Activated naive CD4-positive, alpha-beta T cell treated with anti-CD3 and anti-CD28 coated beads for 36 hours (primary cell): ENCODE measurements around the gene SLAMF8. TPM values are rescaled to one million over a fixed set of nuclear protein-coding genes. Genes with fewer than 3 reads are reported as not detected.
A peak's percentile ranks its signal among the peaks of the same experiment; 100 is the strongest.

Source experiments
- CTCF ChIA-PET: fragments of 350-600 bp; sonication (Branson Sonifier 250); formaldehyde crosslinking; loops from one replicate; lab custom pipeline; 2021; ENCODE audit warnings: antibody characterized with exemption; lab: Charles Lee
- DNase-seq: peaks from one replicate; pipeline ENCODE4 v3.0.0-alpha.2; 2020
- H3K27ac Mint-ChIP-seq: one replicate; pipeline ENCODE4 v1.8.0; 2021; ENCODE audit warnings: mild to moderate bottlenecking, mixed read lengths
- H3K27me3 Mint-ChIP-seq: one replicate; pipeline ENCODE4 v1.8.0; 2021; ENCODE audit warnings: low read depth, mixed read lengths
- H3K36me3 Mint-ChIP-seq: one replicate; pipeline ENCODE4 v1.8.0; 2021; ENCODE audit warnings: low read depth, mixed read lengths
- H3K4me1 Mint-ChIP-seq: one replicate; pipeline ENCODE4 v1.8.0; 2021; ENCODE audit warnings: low read depth, mixed read lengths
- H3K4me3 Mint-ChIP-seq: one replicate; pipeline ENCODE4 v1.8.0; 2021; ENCODE audit warnings: mild to moderate bottlenecking, moderate library complexity, mixed read lengths
- H3K9me3 Mint-ChIP-seq: one replicate; pipeline ENCODE4 v1.8.0; 2021; ENCODE audit warnings: mixed read lengths
- intact Hi-C: fragments of 100-400 bp; cut with micrococcal nuclease; formaldehyde crosslinking; loops from one replicate; pipeline ENCODE4 v1.15.1; 2023
- total RNA-seq, 2 experiments: library from RNA; stranded (reverse); gene quantifications; one replicate each; pipeline ENCODE4 v1.2.3, GENCODE V29; 2021

The SLAMF8 gene
- under 1 TPM in 1 of 2 experiments, not detected in 1; 0.19 TPM for total RNA-seq

DNA sequence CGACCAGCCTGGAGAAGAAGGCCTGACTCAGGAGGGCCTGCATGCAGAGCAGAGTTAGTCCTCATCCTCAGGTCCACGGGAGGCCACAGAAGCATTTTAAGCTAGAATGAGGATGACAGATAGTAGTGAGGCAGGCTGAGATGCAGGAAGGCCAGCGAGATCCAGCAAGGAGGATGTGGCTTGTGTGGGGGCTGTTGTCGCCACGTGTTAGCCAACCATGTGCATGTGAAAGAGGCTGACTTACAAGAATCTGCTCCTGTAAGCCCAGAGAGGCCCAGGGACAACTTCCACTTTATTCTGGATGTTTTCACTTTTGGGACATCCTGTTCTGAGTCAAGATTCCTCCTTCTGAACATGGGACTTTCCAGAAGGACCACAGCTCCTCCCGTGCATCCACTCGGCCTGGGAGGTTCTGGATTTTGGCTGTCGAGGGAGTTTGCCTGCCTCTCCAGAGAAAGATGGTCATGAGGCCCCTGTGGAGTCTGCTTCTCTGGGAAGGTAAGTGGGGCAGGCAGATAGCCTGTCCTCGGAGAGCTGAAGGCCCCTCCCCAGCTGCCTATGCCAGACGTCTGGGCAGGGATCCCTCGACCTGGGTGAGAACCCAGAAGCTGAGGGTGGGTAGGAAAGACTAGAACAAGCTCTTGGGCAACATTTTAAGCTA, at the start of gene SLAMF8:
TSS of gene SLAMF8 (plus strand) at position 433 of the 661 bp plus-strand sequence. CDS start at position 459, 26 bp downstream.
- H3K27ac Mint-ChIP-seq = peak within 1 kb of the TSS; percentile 48
- no peaks in the 10 kb centered on the region for H3K27me3 Mint-ChIP-seq
- peak; percentile 76 for DNase-seq
- peaks cover 34% of the 10 kb centered on the region for H3K4me1 Mint-ChIP-seq
- no peak within 1 kb of the TSS for H3K4me3 Mint-ChIP-seq
- H3K36me3 Mint-ChIP-seq = no peaks in the 10 kb centered on the region
- CTCF ChIA-PET = interaction anchor here (1.3 to 1.9 kb wide), 2 partner anchors 28 to 65 kb away, joined by 6 to 8 read pairs; no protein-coding TSS in a partner anchor
- no peaks in the 10 kb centered on the region for H3K9me3 Mint-ChIP-seq
- intact Hi-C loops = loop anchor here (5.0 kb wide), 1 partner anchor 44 kb away; the partner anchor contains the start of gene DUSP23

DNA sequence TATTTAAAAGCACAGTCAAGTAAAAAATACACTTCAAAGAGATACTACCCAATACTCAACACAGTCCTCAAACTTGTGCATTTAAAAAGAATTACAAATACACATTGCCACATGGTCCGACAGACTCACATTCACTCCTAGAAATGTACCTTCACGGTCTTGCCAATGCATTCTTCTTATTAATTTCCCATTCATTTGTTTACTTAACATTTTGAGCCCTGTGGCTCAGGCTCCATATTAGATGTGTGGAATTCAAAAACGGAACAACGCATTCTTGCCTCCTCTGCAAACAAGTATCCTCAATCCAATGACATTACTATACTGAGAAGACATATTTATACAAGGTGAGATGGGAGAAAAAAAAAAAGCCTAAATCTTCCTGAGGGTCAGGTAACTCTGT, 48.4 kb upstream of the SLAMF8 start:
- intact Hi-C loops = no loop called here
- Mint-ChIP-seq H3K36me3 (no peaks in the 10 kb centered on the region), H3K27ac (no peak overlapping the region), H3K9me3 (no peaks in the 10 kb centered on the region), H3K4me1 (peaks cover 7% of the 10 kb centered on the region), H3K4me3 (no peak overlapping the region), H3K27me3 (no peaks in the 10 kb centered on the region)
- CTCF ChIA-PET = interaction anchor here (1.3 to 4.8 kb wide), 3 partner anchors 12 to 114 kb away, joined by 4 to 16 read pairs (median 4); no protein-coding TSS in a partner anchor
- DNase-seq = no peak

DNA sequence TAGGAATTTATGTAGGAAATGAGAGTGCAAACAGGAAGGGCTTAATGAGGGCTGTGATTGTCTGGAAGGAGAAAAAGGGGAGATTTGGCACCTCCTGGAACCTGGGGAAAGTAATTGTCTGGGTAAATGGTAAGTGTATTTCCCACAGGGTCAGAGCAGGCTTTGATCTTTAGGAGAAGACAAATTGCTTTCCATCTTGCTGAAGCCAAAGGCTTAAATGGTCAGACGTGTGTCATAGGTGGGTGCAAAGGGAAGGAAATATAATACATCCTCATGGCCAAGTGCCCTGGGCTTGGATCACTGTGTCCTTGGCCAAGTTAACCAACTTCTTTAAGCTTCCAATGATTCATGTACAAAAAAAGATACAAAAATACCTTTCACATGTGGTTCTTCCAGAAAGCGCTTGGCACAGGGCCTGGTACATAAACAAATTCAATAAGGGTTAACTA, 47.2 kb upstream of the SLAMF8 start:
- Mint-ChIP-seq H3K9me3 (no peaks in the 10 kb centered on the region), H3K4me3 (no peak overlapping the region), H3K27me3 (no peaks in the 10 kb centered on the region), H3K36me3 (no peaks in the 10 kb centered on the region), H3K27ac (no peak overlapping the region), H3K4me1 (peaks cover 7% of the 10 kb centered on the region)
- DNase-seq = no peak
- CTCF ChIA-PET = interaction anchor here (4.8 kb wide), 1 partner anchor 113 kb away, joined by 16 read pairs; no protein-coding TSS in a partner anchor
- intact Hi-C loops = no loop called here

DNA sequence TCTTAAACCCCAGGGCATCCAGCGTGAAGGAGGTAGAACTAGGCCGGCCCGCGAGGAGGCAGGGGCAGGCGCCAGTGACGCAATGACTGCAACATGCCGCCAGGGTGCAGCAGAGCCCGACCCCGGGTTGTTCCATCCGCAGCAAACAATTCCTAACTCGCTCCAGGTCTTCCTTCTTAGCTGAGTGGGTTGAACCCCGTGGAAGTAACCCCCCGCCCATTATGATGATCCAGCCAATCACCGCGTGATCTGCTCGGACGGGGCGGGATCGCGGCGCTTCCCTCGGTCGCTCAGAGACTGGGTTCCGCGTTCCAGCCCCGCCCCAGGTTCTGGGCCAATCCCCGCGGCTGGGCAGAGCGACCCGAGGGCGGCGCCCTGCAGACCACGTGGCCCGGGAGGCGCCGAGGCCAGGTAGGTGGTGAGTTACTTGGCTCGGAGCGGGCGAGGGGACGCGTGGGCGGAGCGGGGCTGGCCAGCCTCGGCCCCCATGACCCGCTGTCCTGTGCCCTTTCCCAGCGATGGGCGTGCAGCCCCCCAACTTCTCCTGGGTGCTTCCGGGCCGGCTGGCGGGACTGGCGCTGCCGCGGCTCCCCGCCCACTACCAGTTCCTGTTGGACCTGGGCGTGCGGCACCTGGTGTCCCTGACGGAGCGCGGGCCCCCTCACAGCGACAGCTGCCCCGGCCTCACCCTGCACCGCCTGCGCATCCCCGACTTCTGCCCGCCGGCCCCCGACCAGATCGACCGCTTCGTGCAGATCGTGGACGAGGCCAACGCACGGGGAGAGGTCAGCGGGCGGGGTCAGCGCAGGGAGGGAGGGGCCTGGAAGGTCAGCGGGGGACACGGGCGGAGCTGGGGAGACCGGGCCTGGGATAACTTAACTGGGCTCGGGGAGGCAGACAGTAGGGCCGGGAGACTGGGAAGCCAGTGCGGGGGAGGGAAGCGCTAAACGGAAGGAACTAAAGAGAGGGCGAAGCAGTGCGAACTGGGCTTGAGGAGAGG, 45.8 kb upstream of the SLAMF8 start, which contains the start of gene DUSP23:
TSS of gene DUSP23 (plus strand) at position 380 of the 1,000 bp plus-strand sequence. CDS start at position 519, 139 bp downstream.
- intact Hi-C loops = loop anchor here (1.0 to 10.0 kb wide), 9 partner anchors 18 to 646 kb away; partner anchors contain the start of genes SLAMF8 and TAGLN2
- H3K27me3 Mint-ChIP-seq = no peaks in the 10 kb centered on the region
- H3K27ac Mint-ChIP-seq = no peak within 1 kb of the TSS
- no peaks in the 10 kb centered on the region for H3K9me3 Mint-ChIP-seq
- no peaks in the 10 kb centered on the region for H3K36me3 Mint-ChIP-seq
- peaks cover 7% of the 10 kb centered on the region for H3K4me1 Mint-ChIP-seq
- CTCF ChIA-PET = interaction anchor here (0.6 to 4.0 kb wide), 10 partner anchors 9 to 227 kb away, joined by 3 to 27 read pairs (median 4); no protein-coding TSS in a partner anchor
- peak; percentile 96 for DNase-seq
- H3K4me3 Mint-ChIP-seq = peak within 1 kb of the TSS; percentile 73

DNA sequence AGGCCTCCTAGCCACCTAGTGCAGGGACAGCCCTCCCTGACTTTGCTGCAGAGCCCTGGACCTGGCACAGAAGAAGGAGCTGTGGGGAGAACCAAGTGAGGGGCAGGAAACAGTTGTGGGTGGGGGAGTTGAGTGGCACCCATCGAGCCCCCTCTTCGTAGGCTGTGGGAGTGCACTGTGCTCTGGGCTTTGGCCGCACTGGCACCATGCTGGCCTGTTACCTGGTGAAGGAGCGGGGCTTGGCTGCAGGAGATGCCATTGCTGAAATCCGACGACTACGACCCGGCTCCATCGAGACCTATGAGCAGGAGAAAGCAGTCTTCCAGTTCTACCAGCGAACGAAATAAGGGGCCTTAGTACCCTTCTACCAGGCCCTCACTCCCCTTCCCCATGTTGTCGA, 44.7 kb upstream of the SLAMF8 start:
- H3K4me1 Mint-ChIP-seq = peaks cover 7% of the 10 kb centered on the region
- H3K27ac Mint-ChIP-seq = no peak overlapping the region
- intact Hi-C loops = loop anchor here (2.0 to 10.0 kb wide), 3 partner anchors 45 to 647 kb away; partner anchors contain the start of gene SLAMF8

DNA sequence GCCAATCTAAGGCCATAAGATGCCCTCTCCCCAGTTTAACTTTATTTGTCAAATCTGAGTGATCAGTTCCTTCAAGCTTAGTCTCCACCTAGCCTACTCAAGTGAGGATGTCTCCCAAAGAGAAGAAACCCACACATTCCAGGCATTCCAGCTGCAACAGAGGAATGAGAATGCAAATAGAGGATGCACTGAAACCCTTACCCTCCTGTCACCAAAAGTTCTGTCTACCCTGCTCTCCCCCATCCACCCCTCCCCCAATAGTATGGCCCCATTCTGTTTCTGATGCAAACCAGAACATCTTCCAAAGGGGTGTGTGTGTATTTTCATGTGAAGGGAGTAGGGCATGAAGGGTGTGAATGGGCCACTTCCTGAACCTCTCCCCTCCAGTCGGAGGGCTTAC, 42.9 kb upstream of the SLAMF8 start:
- intact Hi-C loops = loop anchor here (5.0 to 10.0 kb wide), 2 partner anchors 44 to 649 kb away; partner anchors contain the start of gene SLAMF8
- Mint-ChIP-seq H3K27ac (no peak overlapping the region), H3K36me3 (no peaks in the 10 kb centered on the region), H3K4me1 (peaks cover 7% of the 10 kb centered on the region), H3K4me3 (no peak overlapping the region), H3K27me3 (no peaks in the 10 kb centered on the region), H3K9me3 (no peaks in the 10 kb centered on the region)
- DNase-seq = no peak
- CTCF ChIA-PET = interaction anchor here (1.0 to 4.0 kb wide), 3 partner anchors 15 to 108 kb away, joined by 3 to 27 read pairs (median 3); no protein-coding TSS in a partner anchor

More for the DNA sequence above, 44.7 kb upstream of the SLAMF8 start:
- Mint-ChIP-seq H3K27me3 (no peaks in the 10 kb centered on the region), H3K36me3 (no peaks in the 10 kb centered on the region), H3K4me3 (peak overlapping the region; percentile 73), H3K9me3 (no peaks in the 10 kb centered on the region)
- no peak for DNase-seq
- CTCF ChIA-PET = interaction anchor here (1.0 to 4.0 kb wide), 7 partner anchors 8 to 226 kb away, joined by 3 to 27 read pairs (median 6); no protein-coding TSS in a partner anchor

DNA sequence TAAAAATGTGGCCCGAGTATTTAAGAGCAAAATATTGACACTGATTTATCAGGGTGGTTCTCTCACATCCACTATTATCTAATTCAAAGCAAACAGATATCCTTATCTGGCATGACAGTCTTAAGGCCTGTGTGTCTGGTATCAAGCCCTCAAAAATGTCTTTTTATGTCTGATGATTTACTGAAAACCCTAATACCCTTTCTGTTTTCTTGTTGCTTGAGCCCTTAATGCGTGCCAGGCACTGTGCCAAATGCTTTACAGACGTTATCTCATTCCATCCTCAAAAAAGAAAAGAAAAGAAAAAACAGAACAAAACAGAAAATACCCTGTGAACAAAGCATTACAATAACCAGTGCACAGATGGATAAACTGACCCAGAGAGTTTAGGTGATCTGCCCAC, 40.2 kb upstream of the SLAMF8 start:
- no peak for DNase-seq
- Mint-ChIP-seq H3K36me3 (no peaks in the 10 kb centered on the region), H3K9me3 (no peaks in the 10 kb centered on the region), H3K27me3 (no peaks in the 10 kb centered on the region), H3K4me1 (peaks cover under 1% of the 10 kb centered on the region), H3K27ac (no peak overlapping the region), H3K4me3 (no peak overlapping the region)
- intact Hi-C loops = loop anchor here (10.0 kb wide), 1 partner anchor 652 kb away; no protein-coding TSS in a partner anchor
- CTCF ChIA-PET = interaction anchor here (4.9 kb wide), 1 partner anchor 12 kb away, joined by 27 read pairs; no protein-coding TSS in a partner anchor

DNA sequence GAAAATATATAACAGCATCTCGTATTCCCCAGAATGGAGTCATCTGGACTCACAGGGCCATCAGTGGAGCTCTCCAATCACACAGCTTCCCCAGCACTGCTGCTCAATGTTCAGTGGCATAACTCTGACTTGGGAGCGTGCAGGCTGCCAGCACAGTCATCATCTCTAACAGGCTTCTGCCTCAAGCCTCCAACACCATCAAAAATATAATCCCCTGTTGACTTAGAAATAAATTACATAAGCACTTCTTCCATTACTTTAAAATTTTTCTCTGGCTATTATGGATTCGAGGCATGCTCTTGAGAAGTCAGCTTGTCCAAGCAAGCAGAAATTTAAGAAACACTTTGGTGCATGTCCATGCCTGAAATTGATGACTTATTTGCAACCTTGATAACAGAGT, 39.7 kb upstream of the SLAMF8 start:
- DNase-seq = no peak
- no peak overlapping the region for H3K27ac Mint-ChIP-seq
- CTCF ChIA-PET = interaction anchor here (0.6 to 4.9 kb wide), 2 partner anchors 12 to 219 kb away, joined by 6 to 27 read pairs; no protein-coding TSS in a partner anchor
- H3K27me3 Mint-ChIP-seq = no peaks in the 10 kb centered on the region
- intact Hi-C loops = loop anchor here (10.0 kb wide), 1 partner anchor 652 kb away; no protein-coding TSS in a partner anchor
- H3K4me1 Mint-ChIP-seq = no peaks in the 10 kb centered on the region
- H3K36me3 Mint-ChIP-seq = no peaks in the 10 kb centered on the region
- no peak overlapping the region for H3K4me3 Mint-ChIP-seq
- H3K9me3 Mint-ChIP-seq = no peaks in the 10 kb centered on the region

DNA sequence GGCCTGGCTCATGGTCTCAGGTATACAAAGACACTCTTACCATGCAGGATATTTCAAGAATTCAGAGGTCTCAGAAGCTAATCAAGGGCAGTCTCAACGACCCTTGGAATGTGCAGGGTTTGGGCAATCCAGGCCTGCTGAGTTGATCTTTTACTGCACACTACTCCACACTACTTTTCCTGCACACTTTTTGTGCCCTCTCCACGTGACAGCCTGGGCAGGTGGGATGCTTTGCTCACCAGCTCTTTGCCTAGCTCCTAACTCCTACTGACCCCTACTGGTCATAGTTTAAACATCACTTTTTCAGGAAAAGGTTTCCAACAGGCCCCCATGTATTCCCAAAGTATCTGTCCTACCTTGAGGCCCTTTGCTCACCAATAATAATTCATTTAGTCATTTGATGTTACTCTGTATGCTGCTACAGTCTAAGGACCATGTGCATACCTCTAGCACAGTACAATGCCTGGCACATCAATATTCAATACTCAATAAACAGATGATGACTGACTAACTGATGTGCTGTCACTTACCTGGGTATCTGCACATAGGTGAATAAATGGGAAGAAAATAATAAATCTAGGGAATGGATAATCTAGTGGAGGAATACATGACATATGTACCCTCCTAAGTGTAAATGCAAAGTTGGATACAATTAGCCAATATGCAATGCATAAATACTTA, 36.3 kb upstream of the SLAMF8 start:
- H3K4me3 Mint-ChIP-seq = no peak overlapping the region
- no peaks in the 10 kb centered on the region for H3K9me3 Mint-ChIP-seq
- H3K27ac Mint-ChIP-seq = no peak overlapping the region
- intact Hi-C loops = loop anchor here (10.0 kb wide), 1 partner anchor 576 kb away; no protein-coding TSS in a partner anchor
- H3K27me3 Mint-ChIP-seq = no peaks in the 10 kb centered on the region
- no peaks in the 10 kb centered on the region for H3K36me3 Mint-ChIP-seq
- CTCF ChIA-PET = interaction anchor here (0.8 to 4.9 kb wide), 8 partner anchors 8 to 234 kb away, joined by 3 to 27 read pairs (median 4); no protein-coding TSS in a partner anchor
- H3K4me1 Mint-ChIP-seq = no peaks in the 10 kb centered on the region
- peak; percentile 14 for DNase-seq

DNA sequence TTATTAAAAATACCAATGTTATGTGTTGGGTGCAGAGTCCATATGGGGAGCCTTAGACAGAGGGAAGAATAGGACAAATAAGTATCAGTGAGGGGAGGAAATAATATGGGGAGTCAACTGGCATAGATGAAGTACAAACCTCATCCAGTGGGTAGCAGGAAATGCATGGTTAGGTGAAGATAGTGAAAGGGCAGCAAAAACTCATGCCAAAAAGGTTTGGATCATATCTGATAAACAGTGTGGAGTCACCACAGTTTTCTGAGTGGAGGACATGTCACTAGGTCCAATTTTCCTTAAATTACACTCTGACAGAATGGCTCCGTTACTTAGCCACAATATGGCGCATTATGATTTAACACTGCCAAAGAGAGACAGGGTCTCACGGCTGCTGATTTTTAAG, 35.6 kb upstream of the SLAMF8 start:
- intact Hi-C loops = loop anchor here (10.0 kb wide), 1 partner anchor 576 kb away; no protein-coding TSS in a partner anchor
- no peaks in the 10 kb centered on the region for H3K27me3 Mint-ChIP-seq
- no peak overlapping the region for H3K27ac Mint-ChIP-seq
- no peak for DNase-seq
- no peaks in the 10 kb centered on the region for H3K4me1 Mint-ChIP-seq
- no peaks in the 10 kb centered on the region for H3K9me3 Mint-ChIP-seq
- no peaks in the 10 kb centered on the region for H3K36me3 Mint-ChIP-seq
- CTCF ChIA-PET = no interaction called here
- H3K4me3 Mint-ChIP-seq = no peak overlapping the region

DNA sequence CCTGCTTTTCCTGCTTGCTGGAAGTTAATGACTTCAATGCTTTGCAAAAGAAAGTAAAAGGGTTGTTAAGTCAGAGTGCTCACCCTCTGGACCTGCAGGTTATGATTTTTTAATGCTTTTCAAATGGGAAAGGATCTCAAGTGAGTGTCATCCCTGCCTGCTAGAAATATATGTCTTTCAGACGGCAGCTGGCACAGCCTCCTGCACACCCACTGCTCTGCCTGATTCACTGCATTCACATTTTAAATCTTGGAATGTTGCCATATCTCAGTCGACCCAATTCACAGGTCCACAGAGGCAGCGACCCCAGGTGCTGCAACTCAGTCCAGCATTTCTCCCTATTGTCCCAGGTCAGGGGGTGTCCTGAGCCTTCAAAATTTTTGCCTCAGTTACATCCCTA, 35.2 kb upstream of the SLAMF8 start:
- no peaks in the 10 kb centered on the region for H3K27me3 Mint-ChIP-seq
- no peaks in the 10 kb centered on the region for H3K36me3 Mint-ChIP-seq
- no peaks in the 10 kb centered on the region for H3K4me1 Mint-ChIP-seq
- no peak for DNase-seq
- no peaks in the 10 kb centered on the region for H3K9me3 Mint-ChIP-seq
- CTCF ChIA-PET = no interaction called here
- intact Hi-C loops = loop anchor here (10.0 kb wide), 1 partner anchor 577 kb away; no protein-coding TSS in a partner anchor
- no peak overlapping the region for H3K27ac Mint-ChIP-seq
- no peak overlapping the region for H3K4me3 Mint-ChIP-seq
